ENCODE data around the gene APBA2. TPM values are rescaled to one million over a fixed set of nuclear protein-coding genes. Genes with fewer than 3 reads are reported as not detected.

Gene APBA2
- total and polyA plus RNA-seq, 11 donors: 0.16 to 1.3 (median 0.40) TPM; not detected in 2

- intact Hi-C loops (cut with DNase I): loop anchor here in 2 of 10 donors (10.0 kb wide), 2 partner anchors 186 to 206 kb away; partner anchors contain the start of gene APBA2 (in 1 of the 2)
- Histone ChIP-seq H3K9me3 (no peaks in the 10 kb centered on the region), H3K4me3 (no peak overlapping the region), H3K36me3 (no peaks in the 10 kb centered on the region), H3K27ac (no peak overlapping the region), H3K27me3 (peaks cover 0 to 13% (median 0%) of the 10 kb centered on the region in 9 donors), H3K4me1 (no peaks in the 10 kb centered on the region)
- peak in 1 of 5 donors; percentile 54 for DNase-seq
- 71 to 73% (median 72%) methylated on average over 11 to 15 of the region's 15 CpGs for WGBS, 4 donors
- TF ChIP-seq CTCF (IDR thresholded peaks at IDR 0.05) (peak; percentile 52 to 66 (median 58)), POLR2A (IDR thresholded peaks at IDR 0.05) (no peak)
- peak in 2 of 4 donors; percentile 7 to 24 for ATAC-seq
Observed at GRCh38 chr15:29090617-29091466, 205.1 kb downstream of the APBA2 start.

- no peaks in the 10 kb centered on the region for H3K4me1 ChIP-seq
- ATAC-seq (no peak), DNase-seq (no peak)
- no peaks in the 10 kb centered on the region for H3K9me3 ChIP-seq
- no peak overlapping the region for H3K4me3 ChIP-seq
- no peaks in the 10 kb centered on the region for H3K36me3 ChIP-seq
- 71 to 83% (median 79%) methylated on average over 8 of the region's 8 CpGs for WGBS, 4 donors
- no peak for TF ChIP-seq CTCF (IDR thresholded peaks at IDR 0.05)
- no peak for TF ChIP-seq POLR2A (IDR thresholded peaks at IDR 0.05)
- peaks cover 0 to 13% (median 0%) of the 10 kb centered on the region in 9 donors for H3K27me3 ChIP-seq
- intact Hi-C loops (cut with DNase I): loop anchor here in 2 of 10 donors (10.0 kb wide), 2 partner anchors 187 to 207 kb away; partner anchors contain the start of gene APBA2 (in 1 of the 2)
- no peak overlapping the region for H3K27ac ChIP-seq
Observed at GRCh38 chr15:29091666-29092065, 205.9 kb downstream of the APBA2 start.

GRCh38 chr15:29092376-29093064 is 206.7 kb downstream of the APBA2 start:
- ATAC-seq: no peak
- DNase-seq: no peak
- no peak for TF ChIP-seq POLR2A (IDR thresholded peaks at IDR 0.05)
- no peak for TF ChIP-seq CTCF (IDR thresholded peaks at IDR 0.05)
- H3K4me1 ChIP-seq: no peaks in the 10 kb centered on the region
- H3K9me3 ChIP-seq: no peaks in the 10 kb centered on the region
- H3K36me3 ChIP-seq: no peaks in the 10 kb centered on the region
- H3K4me3 ChIP-seq: no peak overlapping the region
- intact Hi-C loops (cut with DNase I): loop anchor here in 2 of 10 donors (10.0 kb wide), 2 partner anchors 188 to 208 kb away; partner anchors contain the start of gene APBA2 (in 1 of the 2)
- 90 to 95% (median 93%) methylated on average over 14 of the region's 14 CpGs for WGBS, 4 donors
- no peak overlapping the region for H3K27ac ChIP-seq
- H3K27me3 ChIP-seq: peaks cover 0 to 13% (median 0%) of the 10 kb centered on the region in 9 donors

- H3K27ac ChIP-seq: no peak overlapping the region
- no peak for TF ChIP-seq CTCF (IDR thresholded peaks at IDR 0.05)
- TF ChIP-seq POLR2A (IDR thresholded peaks at IDR 0.05): no peak
- H3K9me3 ChIP-seq: no peaks in the 10 kb centered on the region
- intact Hi-C loops (cut with DNase I): loop anchor here in 2 of 10 donors (10.0 kb wide), 2 partner anchors 188 to 208 kb away; partner anchors contain the start of gene APBA2 (in 1 of the 2)
- no peaks in the 10 kb centered on the region for H3K36me3 ChIP-seq
- DNase-seq (no peak), ATAC-seq (no peak)
- H3K4me3 ChIP-seq: no peak overlapping the region
- 93 to 96% (median 94%) methylated on average over 5 to 17 of the region's 17 CpGs for WGBS, 4 donors
- peaks cover 0 to 11% (median 0%) of the 10 kb centered on the region in 9 donors for H3K27me3 ChIP-seq
- no peaks in the 10 kb centered on the region for H3K4me1 ChIP-seq
Observed at GRCh38 chr15:29093065-29093435, 207.3 kb downstream of the APBA2 start.

Measured in heart left ventricle (tissue), 16 donors.